ENCODE results near the gene PIEZO2. TPM values are rescaled to one million over a fixed set of nuclear protein-coding genes. Genes with fewer than 3 reads are reported as not detected.

The PIEZO2 gene
- total and polyA plus RNA-seq, 2 of the 8 experiments (the other 6 are each of a cell fraction or from before 2014, with no cell fraction given) = 4.7 to 16.5 TPM

DNA sequence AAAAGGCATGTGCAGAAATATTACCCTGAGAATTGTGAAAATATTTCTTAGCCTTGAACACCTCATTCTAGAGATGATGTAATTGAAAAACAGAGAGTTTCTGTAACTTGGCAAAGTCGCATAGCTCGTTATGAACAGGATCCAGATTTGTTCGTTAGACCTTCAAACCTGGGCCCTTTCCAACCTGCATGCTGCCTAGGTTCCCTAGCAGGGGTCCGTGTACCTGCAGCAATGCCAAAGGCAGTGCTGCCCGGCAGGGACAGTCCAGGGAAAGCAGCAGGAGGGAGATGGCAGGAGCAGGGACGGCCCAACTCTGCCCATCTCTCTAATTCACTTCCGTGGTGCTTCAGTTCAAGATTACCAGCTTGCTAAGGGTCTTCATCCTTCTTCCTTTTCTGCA is 12.0 kb downstream of the PIEZO2 start:
- H2BK120ac ChIP-seq (replicated peaks; ENCODE audit: low read depth, low read length) = no peak overlapping the region

More for the DNA sequence above, 12.0 kb downstream of the PIEZO2 start:
- H3K36me3 ChIP-seq (ENCODE audit: control insufficient read depth in 2 of 4, insufficient read depth in 4 of 4, low read length in 3 of 4) = no peaks in the 10 kb centered on the region; a peak in 1 of 8 replicates
- no peak overlapping the region for H2BK20ac ChIP-seq (ENCODE audit: low read length)
- no peaks in the 10 kb centered on the region for H3K9me3 ChIP-seq (ENCODE audit: insufficient read depth in 2 of 2, low read depth in 1 of 2, low read length in 1 of 2)
- H3K4ac ChIP-seq (replicated peaks; ENCODE audit: insufficient read length, low read depth, low read length) = no peak overlapping the region
- H3K4me2 ChIP-seq (ENCODE audit: insufficient read depth in 1 of 2, low read depth in 2 of 2, low read length in 2 of 2) = no peak overlapping the region
- H4K5ac ChIP-seq (ENCODE audit: insufficient read length, low read depth, low read length) = no peak overlapping the region
- H2BK5ac ChIP-seq (ENCODE audit: low read depth, low read length) = no peak overlapping the region
- H2BK15ac ChIP-seq (ENCODE audit: low read length) = no peak overlapping the region
- H3K18ac ChIP-seq (ENCODE audit: extremely low read depth, low read length) = no peak overlapping the region
- no peak overlapping the region for H2BK12ac ChIP-seq (ENCODE audit: low read depth, low read length)
- no peak overlapping the region for H3K56ac ChIP-seq (replicated peaks; ENCODE audit: insufficient read length, low read depth, low read length)
- H2AK5ac ChIP-seq (ENCODE audit: low read depth, low read length) = no peak overlapping the region
- H3K23ac ChIP-seq (ENCODE audit: insufficient read length) = no peak overlapping the region
- FAIRE-seq (no peak), DNase-seq (ENCODE audit: low read depth in 1 of 2, low spot score in 2 of 2) (no peak)
- no peak overlapping the region for H4K91ac ChIP-seq (replicated peaks; ENCODE audit: insufficient read length, low read length)
- ChIA-PET POLR2A (ENCODE audit: partially characterized antibody) (no interaction called here), CTCF (ENCODE audit: partially characterized antibody) (interaction anchor here (1.2 to 2.5 kb wide), 3 partner anchors 9 to 17 kb away, joined by 5 to 11 read pairs (median 5); no protein-coding TSS in a partner anchor)
- no peaks in the 10 kb centered on the region for H3K4me1 ChIP-seq (replicated peaks in 1 of 4; ENCODE audit: control insufficient read depth in 3 of 4, insufficient read depth in 4 of 4, low read length in 3 of 4)
- no peak for TF ChIP-seq MAX (IDR thresholded peaks at IDR 0.05)
- TF ChIP-seq EP300 (IDR thresholded peaks at IDR 0.05; ENCODE audit: borderline replicate concordance in 1 of 2, low read depth in 2 of 2, low read length in 2 of 2) = no peak
- TF ChIP-seq, protein P1, sequence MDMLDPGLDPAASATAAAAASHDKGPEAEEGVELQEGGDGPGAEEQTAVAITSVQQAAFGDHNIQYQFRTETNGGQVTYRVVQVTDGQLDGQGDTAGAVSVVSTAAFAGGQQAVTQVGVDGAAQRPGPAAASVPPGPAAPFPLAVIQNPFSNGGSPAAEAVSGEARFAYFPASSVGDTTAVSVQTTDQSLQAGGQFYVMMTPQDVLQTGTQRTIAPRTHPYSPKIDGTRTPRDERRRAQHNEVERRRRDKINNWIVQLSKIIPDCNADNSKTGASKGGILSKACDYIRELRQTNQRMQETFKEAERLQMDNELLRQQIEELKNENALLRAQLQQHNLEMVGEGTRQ (IDR thresholded peaks at IDR 0.05; ENCODE audit: low read length) = no peak
- no peak for TF ChIP-seq YY1 (IDR thresholded peaks at IDR 0.05; ENCODE audit: low read depth, low read length)
- no peak for TF ChIP-seq BRCA1 (IDR thresholded peaks at IDR 0.05; ENCODE audit: low read depth, low read length)
- 81% methylated on average over 7 of the region's 7 CpGs; no CpG with 5 or more reads in 1 of the 2 experiments for WGBS, 2 experiments (ENCODE audit: extremely low coverage in 1 of 2, insufficient coverage in 1 of 2, insufficient read length in 1 of 2, insufficient replicate concordance in 2 of 2, low coverage in 1 of 2, low lambda C conversion rate in 2 of 2, missing lambda C conversion rate in 1 of 2)
- H3K9ac ChIP-seq (replicated peaks in 1 of 4; ENCODE audit: extremely low read depth in 1 of 4, low read depth in 3 of 4, low read length in 3 of 4) = no peak overlapping the region
- peaks cover 3% of the 10 kb centered on the region; the same call in 1 of the 2 replicates for H3K79me1 ChIP-seq (ENCODE audit: low read depth, low read length)
- H4K20me1 ChIP-seq (replicated peaks in 1 of 2; ENCODE audit: control insufficient read depth in 1 of 2, insufficient read depth in 2 of 2, low read length in 2 of 2) = no peaks in the 10 kb centered on the region
- no peak overlapping the region for H3K27ac ChIP-seq (ENCODE audit: low read depth, low read length)
- no peak overlapping the region for H3K14ac ChIP-seq (ENCODE audit: insufficient read length)
- no peak overlapping the region for H2AFZ ChIP-seq (ENCODE audit: low read length)
- no peaks in the 10 kb centered on the region for H3K23me2 ChIP-seq (ENCODE audit: low read depth, low read length)
- H3K27me3 ChIP-seq (replicated peaks in 1 of 4; ENCODE audit: control insufficient read depth in 3 of 4, extremely low read depth in 1 of 4, insufficient read depth in 3 of 4, low read length in 3 of 4) = no peaks in the 10 kb centered on the region
- H3K4me3 ChIP-seq (ENCODE audit: extremely low read depth in 1 of 4, insufficient read depth in 2 of 4, low read depth in 3 of 4, low read length in 4 of 4) = no peak overlapping the region
- H4K8ac ChIP-seq (ENCODE audit: extremely low read depth, insufficient read depth, low read length) = no peak overlapping the region
- no peaks in the 10 kb centered on the region for H3K79me2 ChIP-seq (ENCODE audit: control insufficient read depth in 1 of 2, insufficient read depth in 2 of 2, low read length in 2 of 2)
